GM18868 (cell line): ENCODE measurements around the gene ITPRID2.

Source experiments
- ATAC-seq: cut with Tn5 transposase; IDR thresholded peaks from one replicate; pipeline ENCODE4 v1.9.1; 2021; ENCODE audit warnings: mild to moderate bottlenecking, moderate library complexity; ENCODE audit not compliant: unreplicated experiment

The ITPRID2 gene

DNA sequence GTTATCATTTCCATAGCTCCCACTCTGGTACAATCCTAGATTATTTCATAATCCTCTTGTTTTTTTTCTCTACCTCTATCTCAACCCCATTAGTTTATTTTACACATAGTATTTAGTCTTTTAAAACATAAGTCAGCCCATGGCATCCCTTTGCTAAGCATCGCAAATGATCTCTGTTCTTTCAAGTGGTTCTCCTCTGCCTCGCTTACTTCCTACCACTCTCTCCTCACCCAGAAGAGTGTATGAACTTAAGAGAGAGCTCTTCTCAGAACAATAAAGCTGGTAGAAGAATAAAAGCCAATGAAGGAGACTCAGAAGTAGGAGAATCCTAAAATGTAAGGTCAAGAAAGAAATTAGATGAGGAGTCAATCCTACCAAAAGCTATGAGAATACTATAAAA lies 12.2 kb upstream of the ITPRID2 start:
- no peak for ATAC-seq

DNA sequence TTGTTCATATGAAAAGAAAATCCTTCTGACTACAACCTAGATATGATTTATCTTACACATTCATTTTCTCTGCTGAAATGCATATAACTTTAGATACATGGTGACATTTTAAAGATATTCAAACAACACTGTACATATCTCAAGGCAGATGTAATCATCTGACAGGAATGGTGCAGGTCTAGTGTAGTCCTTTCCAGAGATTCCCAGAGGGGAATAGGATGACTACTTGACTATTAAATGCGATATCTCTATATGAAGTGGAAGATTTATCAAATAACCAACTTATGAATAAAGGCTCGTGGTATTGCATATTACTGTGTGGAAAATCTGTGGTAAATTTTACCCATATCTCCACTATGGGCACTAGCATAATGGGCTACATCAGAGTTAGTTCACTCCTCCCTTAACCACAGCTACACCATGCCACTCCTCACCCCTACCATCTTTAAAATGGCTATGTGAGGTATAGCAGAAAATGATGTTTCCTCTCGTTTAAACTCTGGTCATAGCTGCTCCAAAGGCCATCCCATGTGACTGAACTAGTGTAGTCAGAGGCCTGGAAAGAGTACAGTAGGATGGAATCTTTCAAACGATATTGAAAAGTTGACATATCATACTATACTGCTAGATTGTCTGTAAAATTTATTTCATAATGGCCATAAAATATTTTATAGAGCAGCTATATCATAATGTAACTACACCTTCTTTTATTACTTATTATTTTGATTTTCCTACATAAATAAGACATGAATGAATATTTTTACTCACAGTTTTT lies 9.1 kb upstream of the ITPRID2 start:
- no peak for ATAC-seq

DNA sequence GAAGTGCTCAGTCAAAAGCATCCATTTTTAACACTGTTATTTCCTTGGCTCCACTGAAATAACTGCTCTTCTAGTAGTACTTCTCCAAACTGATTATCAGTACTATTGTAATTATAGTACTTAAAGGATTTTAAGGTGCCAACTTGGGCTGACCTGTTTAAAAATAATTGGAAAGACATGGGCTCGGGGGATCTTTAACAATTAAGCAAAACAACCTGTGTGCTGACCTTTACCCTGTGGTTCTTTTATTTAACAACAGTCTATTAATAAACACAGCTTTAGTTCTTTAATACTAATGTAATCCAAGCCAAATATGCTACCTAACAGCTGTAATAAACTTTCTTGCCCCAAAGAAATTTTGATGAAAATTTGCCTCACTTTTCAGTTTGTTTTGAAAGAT lies 6.9 kb upstream of the ITPRID2 start:
- no peak for ATAC-seq

DNA sequence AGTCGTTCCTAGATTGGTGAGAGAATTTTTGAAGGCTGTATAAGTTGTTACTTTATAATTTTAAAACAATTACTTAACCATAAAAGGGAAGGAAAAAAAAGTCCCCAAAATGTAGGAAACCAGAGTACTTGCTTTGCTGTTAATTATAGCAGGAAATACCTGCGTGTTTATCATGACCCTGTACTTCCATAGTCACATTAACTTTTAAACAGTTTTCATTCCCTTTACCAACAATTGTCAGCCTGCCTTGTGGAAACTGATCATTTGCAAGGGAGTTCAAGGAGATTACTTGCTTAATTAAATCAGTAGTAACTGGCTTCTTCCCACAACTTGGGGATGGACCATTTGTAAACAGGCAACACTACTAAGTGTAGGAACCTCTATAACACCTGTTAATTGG lies 6.4 kb upstream of the ITPRID2 start:
- no peak for ATAC-seq

DNA sequence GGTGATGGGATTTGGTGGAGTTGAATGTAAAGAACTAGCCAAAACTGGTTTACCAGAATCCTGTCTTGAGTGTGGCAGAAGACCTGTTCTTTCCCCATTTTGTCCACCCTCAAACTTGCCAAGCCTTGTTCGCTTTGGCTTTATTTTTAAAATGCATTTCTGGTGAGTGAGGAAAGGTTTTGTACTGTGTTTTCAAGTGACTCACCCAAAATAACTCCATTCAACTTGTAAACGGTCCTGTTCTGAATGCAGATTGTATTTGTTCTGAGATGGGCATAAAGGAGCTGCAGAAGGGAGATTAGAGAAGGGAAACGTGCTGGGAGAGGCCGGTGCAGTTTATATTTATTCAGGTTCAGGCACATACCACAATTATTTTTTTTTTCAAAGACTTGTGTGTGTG lies 5.3 kb upstream of the ITPRID2 start:
- ATAC-seq = no peak

DNA sequence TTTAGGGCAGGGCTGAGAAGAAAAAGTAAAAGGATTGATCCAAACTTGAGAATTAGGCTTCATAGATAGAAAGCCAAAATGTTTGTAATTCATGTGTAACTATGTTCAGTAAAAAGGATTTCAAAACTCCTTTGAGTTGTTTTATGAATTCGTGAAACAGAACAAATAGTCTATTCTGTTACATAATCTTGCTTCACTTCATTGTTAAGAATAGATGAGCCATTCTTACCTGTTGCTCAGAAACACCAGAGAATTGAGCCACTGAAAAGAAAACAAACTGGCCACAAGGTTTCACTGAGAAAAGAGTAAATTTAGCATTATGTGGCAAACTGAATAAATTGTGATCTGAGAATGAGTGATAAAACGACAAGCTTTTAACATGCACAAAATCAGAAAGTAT lies 4.5 kb upstream of the ITPRID2 start:
- no peak for ATAC-seq

DNA sequence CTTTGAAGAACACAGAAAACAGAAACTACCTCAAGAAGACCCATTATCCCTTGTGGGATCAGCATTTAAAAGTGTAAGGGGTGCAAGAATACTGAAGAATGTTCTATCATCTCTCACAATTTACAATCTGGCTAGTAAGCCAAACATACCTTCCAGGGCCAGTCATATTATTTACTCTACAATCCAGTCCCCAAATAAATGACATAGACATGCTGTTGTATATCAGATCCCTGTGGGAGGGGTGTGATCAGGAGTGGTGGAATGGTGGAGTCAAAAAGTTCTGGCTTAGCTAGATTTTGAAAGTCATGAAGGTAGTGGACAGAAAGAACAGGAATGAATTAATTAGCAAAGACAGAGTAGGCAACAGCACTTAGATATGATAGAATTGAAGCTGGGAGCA lies 1.8 kb upstream of the ITPRID2 start:
- no peak for ATAC-seq

DNA sequence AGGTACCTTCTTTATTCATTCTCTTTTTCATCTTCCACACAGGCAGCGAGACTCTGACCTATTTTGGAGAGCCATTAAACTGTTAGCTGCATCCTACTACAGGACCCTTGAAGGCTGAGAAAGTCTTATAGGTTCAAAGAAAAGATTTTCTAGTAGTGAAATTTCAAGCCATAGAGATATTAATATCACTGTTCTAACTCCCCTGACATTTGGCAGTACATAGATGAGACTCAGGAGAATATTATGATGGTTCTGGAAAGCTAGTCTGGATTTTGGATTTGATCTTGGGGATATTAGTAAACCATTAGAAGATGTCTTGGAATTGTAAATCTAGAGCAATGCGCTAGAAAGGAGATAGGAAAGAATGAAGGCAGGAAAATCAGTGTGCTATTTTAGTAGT lies 1.3 kb upstream of the ITPRID2 start:
- no peak for ATAC-seq

DNA sequence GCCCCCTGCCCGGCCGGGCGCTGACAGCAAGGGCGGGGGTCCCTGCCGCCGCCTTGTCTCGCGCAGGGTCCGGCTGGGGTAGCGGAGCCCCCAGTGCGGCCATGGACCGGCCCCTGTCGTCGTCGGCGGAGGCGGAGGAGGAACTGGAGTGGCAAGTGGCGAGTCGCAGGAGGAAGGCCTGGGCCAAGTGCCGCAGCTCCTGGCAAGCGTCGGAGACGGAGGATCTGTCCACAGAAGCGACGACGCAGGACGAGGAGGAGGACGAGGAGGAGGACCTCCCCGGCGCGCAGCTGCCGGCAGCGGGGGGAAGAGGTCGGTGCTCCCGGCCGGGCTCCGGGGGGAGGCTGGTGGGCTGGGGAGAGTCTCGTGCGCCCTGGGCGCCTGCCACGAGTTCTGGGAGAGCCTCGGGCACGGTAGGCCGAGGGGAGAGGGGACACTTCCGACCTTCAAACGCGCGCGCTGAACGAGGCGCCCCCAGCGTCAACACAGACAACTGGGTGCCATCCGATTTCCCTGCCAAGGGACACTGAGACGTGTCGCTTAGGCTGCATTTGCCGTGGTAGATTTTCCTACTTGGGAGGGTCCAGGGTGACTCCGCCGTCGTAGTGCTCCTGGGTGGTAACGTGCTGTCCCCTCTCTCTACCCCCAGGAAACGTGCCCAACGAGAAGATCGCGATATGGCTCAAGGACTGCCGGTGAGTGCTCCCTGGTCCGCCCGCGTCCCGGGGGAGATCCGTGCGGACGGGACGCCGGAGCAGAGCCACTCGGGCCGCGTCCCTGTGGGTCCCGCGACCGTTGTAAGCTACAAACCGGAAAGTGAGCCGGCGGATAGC lies 652 bp downstream of the ITPRID2 start:
- peak; percentile 59 for ATAC-seq

DNA sequence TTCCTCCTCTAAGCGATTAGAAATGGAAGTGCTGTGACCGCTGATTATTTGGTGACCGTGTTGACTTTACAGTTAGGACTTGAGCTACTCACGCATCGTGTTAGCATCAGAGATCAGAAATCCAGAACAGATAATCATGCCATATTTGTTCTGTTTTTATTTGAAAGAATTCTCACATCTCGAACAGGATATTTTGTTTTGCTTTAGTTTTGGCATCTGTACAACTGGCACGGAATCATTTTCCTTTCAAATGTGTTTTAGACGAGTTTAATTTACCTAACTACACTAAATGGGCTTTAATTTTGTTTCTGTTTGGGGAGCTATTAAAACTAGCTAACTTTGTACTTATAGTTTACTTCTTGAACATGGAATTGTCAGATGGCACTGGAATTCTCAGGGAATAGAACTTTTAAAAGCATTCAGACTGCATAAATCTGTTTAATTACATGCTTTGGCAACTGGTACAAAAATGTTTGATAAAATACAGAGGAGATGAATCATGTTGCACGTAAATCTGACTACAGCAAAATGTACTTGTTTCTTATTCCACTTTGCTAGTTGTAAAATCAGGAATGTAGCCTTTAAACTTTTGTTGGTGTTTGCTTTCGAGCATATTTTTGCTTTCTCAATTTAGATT lies 1.4 kb downstream of the ITPRID2 start:
- no peak for ATAC-seq

DNA sequence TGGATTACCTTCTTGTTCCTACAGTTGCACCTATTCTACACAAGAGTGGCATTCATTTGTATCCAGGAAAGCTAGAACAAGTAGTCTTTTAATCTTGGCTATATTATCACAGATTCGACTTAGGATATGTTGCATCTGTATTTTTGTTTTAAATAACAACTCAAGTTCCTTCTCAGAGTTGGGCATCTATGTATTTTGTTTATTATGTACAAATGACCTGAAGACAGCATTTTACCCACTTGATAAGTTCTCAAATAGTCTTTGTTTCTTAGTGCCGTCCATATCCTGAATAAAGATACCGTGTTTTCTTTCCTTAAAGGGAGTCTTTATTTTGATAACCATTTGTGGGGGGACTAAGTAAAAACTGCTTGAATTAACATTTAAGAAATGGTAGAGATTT lies 2.9 kb downstream of the ITPRID2 start:
- no peak for ATAC-seq

DNA sequence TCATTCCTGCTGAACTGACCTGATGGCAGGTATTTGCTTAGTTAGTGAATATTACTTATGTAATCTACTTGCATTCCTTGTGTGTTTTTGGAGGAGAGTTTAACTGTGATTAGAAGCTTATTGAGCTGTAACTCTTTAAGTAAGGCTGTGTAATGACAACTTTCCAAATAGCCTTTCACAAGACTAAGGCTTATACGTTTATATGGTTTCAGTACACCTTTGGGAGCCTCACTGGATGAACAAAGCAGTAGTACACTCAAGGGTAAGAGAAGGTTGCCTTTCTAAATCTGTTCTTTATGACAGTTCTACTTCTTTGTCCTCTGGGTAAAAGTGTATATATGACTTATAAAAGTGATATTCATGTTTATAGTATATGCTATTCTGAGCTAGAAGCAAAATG lies 4.3 kb downstream of the ITPRID2 start:
- no peak for ATAC-seq

DNA sequence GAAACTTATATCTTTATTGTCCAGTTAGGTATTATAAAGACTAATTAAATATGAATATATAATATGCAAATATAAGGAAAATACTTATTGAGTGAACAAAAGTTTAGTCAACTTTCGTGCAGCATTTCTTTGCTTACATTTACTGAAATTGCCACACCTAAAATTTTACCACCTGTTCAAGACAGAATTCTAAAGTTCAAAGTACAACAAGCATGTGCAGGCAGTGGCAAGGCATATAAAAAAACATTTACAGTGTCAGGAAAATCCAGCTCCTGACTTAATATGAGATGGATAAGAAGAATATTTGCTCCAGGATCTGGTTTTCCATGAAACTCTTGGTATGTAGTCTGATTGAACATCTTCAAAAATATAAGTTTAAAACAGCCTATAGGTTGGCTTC lies 4.8 kb downstream of the ITPRID2 start:
- ATAC-seq = no peak

DNA sequence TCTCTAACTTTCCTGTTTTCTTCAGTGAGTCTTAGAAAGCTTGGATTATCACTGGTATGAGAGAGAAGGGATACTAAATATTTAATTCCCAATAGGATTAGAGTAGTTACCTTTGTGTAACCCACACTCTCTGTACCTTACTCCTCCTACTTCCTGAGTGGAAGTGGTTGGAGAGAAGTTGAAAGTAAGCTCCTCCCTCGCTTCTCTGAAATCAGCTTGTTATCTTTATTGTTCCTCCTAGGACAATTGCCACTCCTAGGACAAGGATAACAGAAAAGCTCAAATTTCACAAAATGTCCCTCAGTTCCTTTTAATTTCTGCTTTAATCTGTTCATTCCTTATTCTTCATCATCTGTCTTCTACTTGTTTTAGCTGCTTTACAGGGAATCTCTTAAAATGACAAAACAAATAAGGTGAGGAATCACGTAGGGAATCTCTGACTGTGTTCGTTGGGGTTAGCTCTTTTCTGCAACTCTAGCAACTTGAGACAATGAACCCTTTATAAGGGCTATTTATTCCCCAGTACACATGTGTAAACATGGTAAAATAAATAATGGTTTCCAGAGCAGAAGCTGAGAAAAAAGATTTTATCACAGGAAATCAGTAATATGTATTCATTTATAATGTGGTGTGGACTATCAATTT lies 8.6 kb downstream of the ITPRID2 start:
- ATAC-seq = no peak

DNA sequence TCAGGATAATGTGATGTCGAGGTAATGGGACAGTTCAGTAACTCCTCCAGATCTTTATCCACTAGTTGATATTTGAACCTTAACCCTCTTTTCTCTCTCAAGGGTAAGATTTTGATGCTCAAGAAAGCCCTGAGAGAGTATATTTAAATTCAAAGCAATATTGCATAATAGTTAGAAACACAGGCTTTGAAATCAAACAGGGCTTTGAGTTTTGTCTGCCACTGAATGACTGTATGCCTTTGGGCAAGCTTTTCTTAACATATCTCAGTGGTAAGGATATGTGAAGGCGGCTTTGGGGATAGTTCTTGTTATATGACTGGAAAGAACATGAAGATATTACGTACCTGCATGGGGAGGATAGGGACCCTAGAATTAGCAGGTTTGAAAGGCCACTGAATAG lies 11.1 kb downstream of the ITPRID2 start:
- no peak for ATAC-seq

DNA sequence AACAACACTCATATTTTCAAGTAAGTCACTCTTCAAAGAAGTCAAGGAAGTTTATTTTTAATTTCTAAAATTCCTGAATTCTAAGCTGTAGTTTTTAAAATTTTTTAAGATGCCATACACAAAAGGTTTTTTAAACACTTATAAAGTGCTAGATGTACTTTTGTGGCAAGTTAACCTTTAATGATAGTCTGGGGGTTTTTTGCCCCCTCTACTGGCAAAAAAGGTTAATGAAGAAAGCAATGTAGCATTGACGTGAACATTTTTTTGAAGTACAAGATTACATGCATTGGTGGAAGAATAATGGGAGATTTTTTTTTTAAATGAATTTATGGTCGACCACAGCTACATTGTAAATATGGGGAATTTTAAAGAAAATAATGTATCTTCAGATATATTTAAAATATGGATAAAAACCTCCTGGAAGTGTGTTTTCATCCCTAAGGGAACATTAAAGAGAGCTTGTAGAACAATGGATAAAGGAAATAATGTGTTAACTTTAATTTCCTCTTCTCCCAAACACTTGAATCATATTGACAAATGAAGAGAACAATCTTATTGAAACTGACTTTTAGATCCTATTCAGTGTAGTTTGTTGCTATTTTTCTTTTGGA lies 12.6 kb downstream of the ITPRID2 start:
- peak; percentile 59 for ATAC-seq

DNA sequence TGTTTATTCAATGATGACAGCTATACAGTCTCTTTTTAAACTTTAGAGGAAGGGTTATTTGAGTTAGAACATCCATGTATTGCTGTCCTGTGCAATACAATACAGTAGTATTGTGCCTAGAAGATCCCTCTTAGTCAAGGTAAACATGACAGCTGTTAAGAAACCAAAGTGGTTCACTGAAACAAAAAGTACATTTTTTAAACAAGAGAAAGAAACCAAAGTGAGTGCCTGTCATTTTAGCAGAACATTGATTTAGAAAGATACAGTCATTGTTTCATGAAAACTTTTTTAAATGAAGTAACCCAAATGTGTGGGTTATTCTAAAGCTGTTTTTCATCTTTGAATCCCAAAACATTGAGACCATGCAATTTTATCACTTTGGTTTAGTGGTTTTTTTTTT lies 15.5 kb downstream of the ITPRID2 start:
- peak; percentile 66 for ATAC-seq

DNA sequence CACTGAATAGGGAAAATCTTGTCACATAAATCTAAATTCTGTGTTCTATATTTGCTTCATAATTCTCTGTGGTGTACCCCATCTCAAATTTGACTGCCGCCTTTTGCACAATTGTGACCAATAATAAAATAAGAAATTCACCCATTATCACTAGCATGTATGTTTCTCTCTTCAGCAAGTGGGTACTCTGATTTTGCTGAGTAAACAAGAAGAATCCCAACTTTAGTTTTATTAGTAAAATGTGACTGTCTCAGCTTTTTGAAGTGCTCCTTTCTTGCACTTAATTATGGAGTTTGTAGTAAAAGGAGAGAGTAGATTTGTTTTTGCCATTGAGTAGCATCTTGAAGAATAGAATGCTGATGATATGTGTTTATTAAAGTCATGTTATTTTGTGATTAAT lies 16.1 kb downstream of the ITPRID2 start:
- ATAC-seq = no peak

DNA sequence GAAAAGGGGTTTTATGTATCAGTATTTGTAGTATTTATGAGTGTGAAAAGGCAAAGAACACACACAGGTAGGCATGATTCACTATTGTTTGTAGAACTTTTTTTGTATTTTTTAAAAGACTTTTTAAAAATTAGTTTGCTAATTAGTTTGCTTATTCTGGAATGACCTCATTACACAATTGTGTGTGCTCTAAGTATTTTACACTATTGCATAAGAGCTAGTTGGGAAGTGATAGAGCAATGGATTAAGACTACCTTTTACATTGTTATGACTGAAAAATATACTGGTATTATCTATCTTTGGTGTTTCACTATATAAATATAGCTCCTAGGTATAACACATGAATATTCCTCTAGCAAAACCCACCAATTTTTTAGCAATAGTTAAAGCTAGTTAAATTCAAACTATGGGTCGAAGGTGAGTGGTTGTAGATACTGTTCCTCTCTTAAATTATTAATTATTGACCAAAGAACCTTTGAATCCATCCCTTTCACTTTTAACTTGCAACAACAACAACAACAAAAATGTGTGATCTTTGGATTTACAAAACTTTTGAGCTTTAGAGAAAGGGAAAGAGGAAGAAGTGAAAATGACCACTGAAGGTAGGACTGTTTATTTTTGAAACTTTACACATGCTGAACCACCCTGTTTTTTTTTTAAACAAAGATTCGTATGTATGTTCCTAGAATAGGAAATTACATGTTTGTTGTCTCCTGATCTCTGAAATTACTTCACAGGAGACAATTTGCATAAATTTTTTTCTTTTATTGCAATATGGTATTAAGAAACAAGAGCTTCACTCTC lies 18.7 kb downstream of the ITPRID2 start:
- ATAC-seq = peak; percentile 46

DNA sequence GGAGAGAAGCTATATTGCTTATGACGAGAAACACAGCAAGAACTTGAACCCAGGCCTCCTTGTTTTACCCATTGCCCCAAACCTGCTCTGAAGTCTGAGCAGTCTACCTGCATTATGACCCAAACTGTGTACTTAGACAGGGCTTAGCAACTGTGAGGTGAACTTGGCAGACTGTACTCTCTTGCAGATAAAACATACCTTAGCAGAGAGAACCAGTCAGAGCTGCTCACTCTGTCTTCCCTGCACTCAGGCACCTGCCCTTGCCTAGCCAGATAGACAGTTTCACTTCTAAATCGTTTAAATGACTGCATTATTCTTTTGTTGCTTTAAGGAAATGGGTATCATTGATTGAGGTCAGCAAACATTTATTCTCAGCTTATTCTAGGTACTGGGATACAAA lies 20.3 kb downstream of the ITPRID2 start:
- ATAC-seq = no peak
